GM23338 (cell line): Measurements from ENCODE around the gene SEC16A. TPM values are rescaled to one million over a fixed set of nuclear protein-coding genes. Genes with fewer than 3 reads are reported as not detected.

Source experiments
- ATAC-seq: fragments of 200-7000 bp; cut with Tn5 transposase; 3 replicates; pipeline ENCODE4 v1.9.1; 2020
- DNase-seq: peaks from one replicate; pipeline ENCODE4 v3.0.0-alpha.2; 2015; ENCODE audit warnings: low spot score
- H2AFZ ChIP-seq: fragments of 200-600 bp; sonication (generic); 2 replicates; pipeline ENCODE4 v1.8.0; 2016; ENCODE audit warnings: antibody characterized with exemption, mild to moderate bottlenecking, moderate library complexity
- H3F3A ChIP-seq: fragments of 200-600 bp; sonication (generic); replicated peaks from 2 replicates; pipeline ENCODE4 v1.8.0; 2017; ENCODE audit warnings: antibody characterized with exemption, mixed run types, low read depth
- H3K27ac ChIP-seq: fragments of 200-600 bp; sonication (generic); 2 replicates; pipeline ENCODE4 v1.6.1; 2016; ENCODE audit warnings: low read depth
- H3K27me3 ChIP-seq: fragments of 200-600 bp; sonication (generic); 2 replicates; pipeline ENCODE4 v1.8.0; 2016; ENCODE audit warnings: mild to moderate bottlenecking, mixed run types, moderate library complexity; ENCODE audit not compliant: insufficient read depth
- H3K36me3 ChIP-seq: fragments of 200-600 bp; sonication (generic); 2 replicates; pipeline ENCODE4 v1.8.0; 2016; ENCODE audit warnings: mild to moderate bottlenecking; ENCODE audit not compliant: insufficient read depth
- H3K4me1 ChIP-seq: fragments of 200-600 bp; sonication (generic); 2 replicates; pipeline ENCODE4 v1.8.0; 2016; ENCODE audit warnings: mild to moderate bottlenecking, moderate library complexity; ENCODE audit not compliant: insufficient read depth
- H3K4me2 ChIP-seq: fragments of 200-600 bp; sonication (generic); 2 replicates; pipeline ENCODE4 v1.7.1; 2017; ENCODE audit warnings: mixed run types
- H3K4me3 ChIP-seq: fragments of 200-600 bp; sonication (generic); 2 replicates; pipeline ENCODE4 v1.6.1; 2016; ENCODE audit warnings: mixed run types
- H3K79me2 ChIP-seq: fragments of 200-600 bp; sonication (generic); replicated peaks from 2 replicates; pipeline ENCODE4 v1.8.0; 2017; ENCODE audit warnings: mild to moderate bottlenecking; ENCODE audit not compliant: insufficient read depth
- H3K9me2 ChIP-seq: fragments of 200-600 bp; sonication (generic); 2 replicates; pipeline ENCODE4 v1.8.0; 2017; ENCODE audit not compliant: insufficient read depth
- H4K20me1 ChIP-seq: fragments of 200-600 bp; sonication (generic); replicated peaks from 2 replicates; pipeline ENCODE4 v1.8.0; 2017; ENCODE audit warnings: mild to moderate bottlenecking; ENCODE audit not compliant: insufficient read depth
- H3K27ac Mint-ChIP-seq: 2 replicates; pipeline ENCODE4 v1.8.0; 2020; ENCODE audit warnings: inconsistent platforms, mild to moderate bottlenecking, moderate library complexity, mixed read lengths
- H3K27me3 Mint-ChIP-seq: 3 replicates; pipeline ENCODE4 v1.8.0; 2022; ENCODE audit warnings: low read depth, mild to moderate bottlenecking, moderate library complexity, mixed read lengths, inconsistent platforms; ENCODE audit not compliant: insufficient read depth, poor library complexity
- H3K36me3 Mint-ChIP-seq: 3 replicates; pipeline ENCODE4 v1.8.0; 2021; ENCODE audit warnings: low read depth, mild to moderate bottlenecking, inconsistent platforms, moderate library complexity, mixed read lengths
- H3K4me1 Mint-ChIP-seq: 3 replicates; pipeline ENCODE4 v1.8.0; 2020; ENCODE audit warnings: mild to moderate bottlenecking, inconsistent platforms, mixed read lengths
- H3K4me3 Mint-ChIP-seq: 3 replicates; pipeline ENCODE4 v1.8.0; 2021; ENCODE audit warnings: moderate library complexity, mild to moderate bottlenecking, inconsistent platforms, mixed read lengths
- H3K9me3 Mint-ChIP-seq: 3 replicates; pipeline ENCODE4 v1.8.0; 2020; ENCODE audit warnings: moderate library complexity, mild to moderate bottlenecking, inconsistent platforms, mixed read lengths
- CREB1 ChIP-seq: fragments of 250-450 bp; sonication (Bioruptor Pico); IDR thresholded peaks from 2 replicates; pipeline ENCODE4 v1.5.0; 2020; ENCODE audit warnings: low read depth, mild to moderate bottlenecking, moderate library complexity
- EZH2 ChIP-seq: fragments of 200-600 bp; sonication (generic); IDR thresholded peaks from one replicate; pipeline ENCODE4 v1.8.0; 2017; ENCODE audit warnings: antibody characterized with exemption, mild to moderate bottlenecking, low read depth; ENCODE audit not compliant: unreplicated experiment
- EZH2phosphoT487 ChIP-seq: fragments of 200-600 bp; sonication (generic); IDR thresholded peaks from one replicate; pipeline ENCODE4 v1.8.1; 2018; ENCODE audit warnings: antibody characterized with exemption; ENCODE audit not compliant: unreplicated experiment
- STAT1 ChIP-seq: IDR thresholded peaks from one replicate; pipeline ENCODE4 v1.6.1; 2016; ENCODE audit warnings: antibody characterized with exemption; ENCODE audit not compliant: unreplicated experiment
- ZNF114 ChIP-seq: fragments of 250-450 bp; sonication (Bioruptor Pico); IDR thresholded peaks from 2 replicates; pipeline ENCODE4 v1.5.0; 2020; ENCODE audit warnings: mild to moderate bottlenecking, moderate library complexity
- ZNF331 ChIP-seq: fragments of 250-450 bp; sonication (Bioruptor Pico); IDR thresholded peaks from 2 replicates; pipeline ENCODE4 v1.5.0; 2020; ENCODE audit warnings: low read depth, mild to moderate bottlenecking, moderate library complexity
- polyA plus RNA-seq: library from polyadenylated mRNA; unstranded; fragments of >200 nt; fragmentation: Nextera tagmentation; extraction: Ambion mirVana; gene quantifications from 2 replicates; pipeline ENCODE4 v1.2.1, GENCODE V29; 2016
- total RNA-seq: library from RNA; depleted of rRNA; stranded (reverse); fragments of >200 nt; shearing (Covaris generic); gene quantifications from 2 replicates; pipeline ENCODE4 v1.2.3, GENCODE V29; 2014
- TF ChIP-seq, protein P1 (sequence below), 2 experiments: fragments of 200-600 bp in 1 of 2; sonication (generic) in 1 of 2; conservative IDR thresholded peaks; 2 replicates each; pipeline versions ENCODE4 v1.5.1 to v1.6.1; 2016 to 2017; ENCODE audit warnings: antibody characterized with exemption in 2 of 2, low read depth in 2 of 2, mild to moderate bottlenecking in 2 of 2, moderate library complexity in 1 of 2
- TF ChIP-seq, protein P2 (sequence below): IDR thresholded peaks from one replicate; pipeline ENCODE4 v1.6.1; 2018; ENCODE audit warnings: antibody characterized with exemption; ENCODE audit not compliant: unreplicated experiment

Gene SEC16A
- total and polyA plus RNA-seq, 2 experiments from 2014 or later = 34.0 to 59.2 TPM

DNA sequence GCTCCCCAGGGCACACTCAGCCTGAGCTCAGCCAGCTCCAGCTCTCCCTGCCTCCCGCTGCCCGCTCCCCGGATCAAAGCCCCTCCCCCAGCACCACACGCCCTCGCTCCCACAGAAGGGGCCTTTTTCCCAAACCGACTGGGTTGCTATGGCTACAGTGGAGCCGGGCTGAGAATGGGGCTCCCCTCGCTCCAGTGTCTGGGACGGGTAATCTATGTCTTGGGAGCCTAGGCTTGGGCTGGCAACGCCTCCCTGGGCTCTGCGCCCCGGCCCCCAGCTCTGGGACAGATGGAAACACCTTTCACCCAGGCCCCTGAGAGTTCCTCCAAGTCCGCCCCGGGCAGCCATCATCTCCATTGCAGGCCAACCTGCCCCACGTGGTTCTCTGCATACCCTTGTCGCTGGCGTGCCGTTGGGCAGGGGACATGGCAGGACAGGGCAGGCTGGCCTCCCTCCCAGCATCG is 33.4 kb upstream of the SEC16A start:
- Histone ChIP-seq H3K36me3 (peaks cover 7% of the 10 kb centered on the region; the same call in 1 of the 2 replicates), H3K4me3 (no peak overlapping the region), H2AFZ (no peak overlapping the region), H3F3A (0 out of 2 replicates have a peak, but pooled peaks cover 2% of the 10 kb centered on the region), H3K79me2 (no peaks in the 10 kb centered on the region), H3K27me3 (no peaks in the 10 kb centered on the region), H4K20me1 (no peaks in the 10 kb centered on the region; the same call in 1 of the 2 replicates), H3K9me2 (no peaks in the 10 kb centered on the region), H3K4me2 (no peak overlapping the region), H3K4me1 (no peaks in the 10 kb centered on the region), H3K27ac (no peak overlapping the region)
- DNase-seq = no peak
- TF ChIP-seq ZNF114 (CRISPR knock-in tag) (no peak), CREB1 (CRISPR knock-in tag) (no peak)
- TF ChIP-seq, protein P1, sequence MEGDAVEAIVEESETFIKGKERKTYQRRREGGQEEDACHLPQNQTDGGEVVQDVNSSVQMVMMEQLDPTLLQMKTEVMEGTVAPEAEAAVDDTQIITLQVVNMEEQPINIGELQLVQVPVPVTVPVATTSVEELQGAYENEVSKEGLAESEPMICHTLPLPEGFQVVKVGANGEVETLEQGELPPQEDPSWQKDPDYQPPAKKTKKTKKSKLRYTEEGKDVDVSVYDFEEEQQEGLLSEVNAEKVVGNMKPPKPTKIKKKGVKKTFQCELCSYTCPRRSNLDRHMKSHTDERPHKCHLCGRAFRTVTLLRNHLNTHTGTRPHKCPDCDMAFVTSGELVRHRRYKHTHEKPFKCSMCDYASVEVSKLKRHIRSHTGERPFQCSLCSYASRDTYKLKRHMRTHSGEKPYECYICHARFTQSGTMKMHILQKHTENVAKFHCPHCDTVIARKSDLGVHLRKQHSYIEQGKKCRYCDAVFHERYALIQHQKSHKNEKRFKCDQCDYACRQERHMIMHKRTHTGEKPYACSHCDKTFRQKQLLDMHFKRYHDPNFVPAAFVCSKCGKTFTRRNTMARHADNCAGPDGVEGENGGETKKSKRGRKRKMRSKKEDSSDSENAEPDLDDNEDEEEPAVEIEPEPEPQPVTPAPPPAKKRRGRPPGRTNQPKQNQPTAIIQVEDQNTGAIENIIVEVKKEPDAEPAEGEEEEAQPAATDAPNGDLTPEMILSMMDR (conservative IDR thresholded peaks at IDR 0.05; ENCODE audit: low read depth in 2 of 2) = no peak
- no peaks in the 10 kb centered on the region for H3K4me1 Mint-ChIP-seq
- peaks cover 2% of the 10 kb centered on the region for H3K27me3 Mint-ChIP-seq
- no peak for ATAC-seq
- H3K9me3 Mint-ChIP-seq = no peaks in the 10 kb centered on the region
- H3K27ac Mint-ChIP-seq = no peak overlapping the region
- H3K36me3 Mint-ChIP-seq = peaks cover 25% of the 10 kb centered on the region; the same call in 2 of the 3 replicates
- no peak overlapping the region for H3K4me3 Mint-ChIP-seq

DNA sequence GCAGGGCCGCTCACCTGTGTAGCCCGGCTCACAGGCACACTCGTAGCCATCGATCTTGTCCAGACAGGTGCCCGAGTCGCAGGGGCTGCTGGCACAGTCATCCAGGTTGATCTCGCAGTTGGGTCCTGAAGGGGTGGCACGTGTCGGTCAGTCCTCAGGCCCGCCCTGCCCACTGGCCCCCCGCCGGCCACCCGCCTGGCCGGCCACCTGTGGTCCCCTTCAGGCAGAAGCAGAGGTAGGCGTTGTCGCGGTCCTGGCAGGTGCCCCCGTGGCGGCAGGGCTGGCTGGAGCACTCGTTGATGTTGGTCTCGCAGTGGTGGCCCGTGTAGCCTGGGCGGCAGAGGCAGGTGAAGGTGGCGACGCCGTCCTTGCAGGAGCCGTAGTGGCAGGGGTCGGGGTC is 32.4 kb upstream of the SEC16A start:
- Histone ChIP-seq H3F3A (0 out of 2 replicates have a peak, but pooled peaks cover 2% of the 10 kb centered on the region), H4K20me1 (no peaks in the 10 kb centered on the region; the same call in 1 of the 2 replicates), H3K4me3 (no peak overlapping the region), H3K4me2 (no peak overlapping the region), H3K9me2 (no peaks in the 10 kb centered on the region), H3K27me3 (no peaks in the 10 kb centered on the region), H3K36me3 (peaks cover 7% of the 10 kb centered on the region; the same call in 1 of the 2 replicates), H3K27ac (no peak overlapping the region), H3K79me2 (no peaks in the 10 kb centered on the region), H2AFZ (no peak overlapping the region), H3K4me1 (no peaks in the 10 kb centered on the region)
- Mint-ChIP-seq H3K4me3 (no peak overlapping the region), H3K9me3 (no peaks in the 10 kb centered on the region), H3K27ac (no peak overlapping the region), H3K36me3 (peaks cover 29% of the 10 kb centered on the region; the same call in 2 of the 3 replicates), H3K4me1 (no peaks in the 10 kb centered on the region), H3K27me3 (peaks cover 4% of the 10 kb centered on the region)
- no peak for ATAC-seq
- no peak for DNase-seq
- TF ChIP-seq, protein P1 (conservative IDR thresholded peaks at IDR 0.05; ENCODE audit: low read depth in 2 of 2) = no peak
- TF ChIP-seq EZH2phosphoT487 (no peak), EZH2 (no peak), STAT1 (no peak), CREB1 (CRISPR knock-in tag) (no peak), ZNF331 (CRISPR knock-in tag) (no peak), ZNF114 (CRISPR knock-in tag) (no peak)
- TF ChIP-seq, protein P2, sequence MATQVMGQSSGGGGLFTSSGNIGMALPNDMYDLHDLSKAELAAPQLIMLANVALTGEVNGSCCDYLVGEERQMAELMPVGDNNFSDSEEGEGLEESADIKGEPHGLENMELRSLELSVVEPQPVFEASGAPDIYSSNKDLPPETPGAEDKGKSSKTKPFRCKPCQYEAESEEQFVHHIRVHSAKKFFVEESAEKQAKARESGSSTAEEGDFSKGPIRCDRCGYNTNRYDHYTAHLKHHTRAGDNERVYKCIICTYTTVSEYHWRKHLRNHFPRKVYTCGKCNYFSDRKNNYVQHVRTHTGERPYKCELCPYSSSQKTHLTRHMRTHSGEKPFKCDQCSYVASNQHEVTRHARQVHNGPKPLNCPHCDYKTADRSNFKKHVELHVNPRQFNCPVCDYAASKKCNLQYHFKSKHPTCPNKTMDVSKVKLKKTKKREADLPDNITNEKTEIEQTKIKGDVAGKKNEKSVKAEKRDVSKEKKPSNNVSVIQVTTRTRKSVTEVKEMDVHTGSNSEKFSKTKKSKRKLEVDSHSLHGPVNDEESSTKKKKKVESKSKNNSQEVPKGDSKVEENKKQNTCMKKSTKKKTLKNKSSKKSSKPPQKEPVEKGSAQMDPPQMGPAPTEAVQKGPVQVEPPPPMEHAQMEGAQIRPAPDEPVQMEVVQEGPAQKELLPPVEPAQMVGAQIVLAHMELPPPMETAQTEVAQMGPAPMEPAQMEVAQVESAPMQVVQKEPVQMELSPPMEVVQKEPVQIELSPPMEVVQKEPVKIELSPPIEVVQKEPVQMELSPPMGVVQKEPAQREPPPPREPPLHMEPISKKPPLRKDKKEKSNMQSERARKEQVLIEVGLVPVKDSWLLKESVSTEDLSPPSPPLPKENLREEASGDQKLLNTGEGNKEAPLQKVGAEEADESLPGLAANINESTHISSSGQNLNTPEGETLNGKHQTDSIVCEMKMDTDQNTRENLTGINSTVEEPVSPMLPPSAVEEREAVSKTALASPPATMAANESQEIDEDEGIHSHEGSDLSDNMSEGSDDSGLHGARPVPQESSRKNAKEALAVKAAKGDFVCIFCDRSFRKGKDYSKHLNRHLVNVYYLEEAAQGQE = no peak
